ENCODE data around the gene GHDC.

- TF ChIP-seq, protein P1, sequence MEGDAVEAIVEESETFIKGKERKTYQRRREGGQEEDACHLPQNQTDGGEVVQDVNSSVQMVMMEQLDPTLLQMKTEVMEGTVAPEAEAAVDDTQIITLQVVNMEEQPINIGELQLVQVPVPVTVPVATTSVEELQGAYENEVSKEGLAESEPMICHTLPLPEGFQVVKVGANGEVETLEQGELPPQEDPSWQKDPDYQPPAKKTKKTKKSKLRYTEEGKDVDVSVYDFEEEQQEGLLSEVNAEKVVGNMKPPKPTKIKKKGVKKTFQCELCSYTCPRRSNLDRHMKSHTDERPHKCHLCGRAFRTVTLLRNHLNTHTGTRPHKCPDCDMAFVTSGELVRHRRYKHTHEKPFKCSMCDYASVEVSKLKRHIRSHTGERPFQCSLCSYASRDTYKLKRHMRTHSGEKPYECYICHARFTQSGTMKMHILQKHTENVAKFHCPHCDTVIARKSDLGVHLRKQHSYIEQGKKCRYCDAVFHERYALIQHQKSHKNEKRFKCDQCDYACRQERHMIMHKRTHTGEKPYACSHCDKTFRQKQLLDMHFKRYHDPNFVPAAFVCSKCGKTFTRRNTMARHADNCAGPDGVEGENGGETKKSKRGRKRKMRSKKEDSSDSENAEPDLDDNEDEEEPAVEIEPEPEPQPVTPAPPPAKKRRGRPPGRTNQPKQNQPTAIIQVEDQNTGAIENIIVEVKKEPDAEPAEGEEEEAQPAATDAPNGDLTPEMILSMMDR (IDR thresholded peaks at IDR 0.05) = no peak
- no peak for TF ChIP-seq POLR2A (IDR thresholded peaks at IDR 0.05)
Observed at GRCh38 chr17:42227849-42228700, 33.8 kb upstream of the GHDC start.

Data from right lobe of liver (tissue), 4 donors.